Tibial nerve (tissue), 4 donors: ENCODE data around the gene NANOS2. TPM values are rescaled to one million over a fixed set of nuclear protein-coding genes. Genes with fewer than 3 reads are reported as not detected.

Experiments used
- DNase-seq, 2 donors: peaks; one replicate each; pipeline ENCODE4 v3.0.0-alpha.2; 2019; ENCODE audit warnings: low spot score in 2 of 2
- H3K27ac ChIP-seq, 4 donors: fragments of 200-600 bp; sonication (generic) in 3 of 4; one replicate each; pipeline ENCODE4 v1.5.1; 2017 to 2019; ENCODE audit warnings: mild to moderate bottlenecking in 1 of 4
- H3K27me3 ChIP-seq, 2 donors: fragments of 200-600 bp; sonication (generic) in 1 of 2; one replicate each; pipeline versions ENCODE4 v1.5.1 to v1.6.0; 2017 to 2019
- H3K36me3 ChIP-seq, 3 donors: fragments of 200-600 bp; sonication (generic); one replicate each; pipeline ENCODE4 v1.5.1; 2018 to 2019
- H3K4me1 ChIP-seq, 4 donors: fragments of 200-600 bp; sonication (generic) in 3 of 4; one replicate each; pipeline ENCODE4 v1.5.1; 2017 to 2019
- H3K4me3 ChIP-seq, 4 donors: fragments of 200-600 bp; sonication (generic) in 3 of 4; one replicate each; pipeline ENCODE4 v1.5.1; 2017 to 2019; ENCODE audit warnings: mild to moderate bottlenecking in 1 of 4, moderate library complexity in 1 of 4
- H3K9me3 ChIP-seq, 4 donors: fragments of 200-600 bp; sonication (generic) in 3 of 4; one replicate each; pipeline ENCODE4 v1.5.1; 2017 to 2019
- CTCF ChIP-seq, 5 experiments: fragments of 200-600 bp in 3 of 5; fragments of 450-650 bp in 2 of 5; sonication (generic) in 3 of 5; IDR thresholded peaks; one replicate each; pipeline ENCODE4 v1.5.1; 2016 to 2019; ENCODE audit warnings: antibody characterized with exemption in 5 of 5, mild to moderate bottlenecking in 3 of 5, moderate library complexity in 2 of 5
- EP300 ChIP-seq, 2 donors: sonication (generic); formaldehyde crosslinking; IDR thresholded peaks; one replicate each; pipeline ENCODE4 v1.6.1; 2017; ENCODE audit warnings: antibody characterized with exemption in 2 of 2, mild to moderate bottlenecking in 1 of 2
- POLR2A ChIP-seq, 2 donors: fragments of 450-650 bp; IDR thresholded peaks; one replicate each; pipeline ENCODE4 v1.6.1; 2017; ENCODE audit warnings: antibody characterized with exemption in 2 of 2, mild to moderate bottlenecking in 2 of 2, moderate library complexity in 2 of 2
- WGBS, 2 donors: methylation state at CpG; one replicate each; pipeline ENCODE4 v1.1.5; 2018; 5-methylcytosine and 5-hydroxymethylcytosine counted together
- total RNA-seq, 4 donors: library from RNA; depleted of rRNA; stranded (reverse); fragments of >200 nt; gene quantifications; one replicate each; pipeline ENCODE4 v1.1.0, GENCODE V29; 2016

The NANOS2 gene
- total RNA-seq, 4 donors from 2014 or later = not detected

DNA sequence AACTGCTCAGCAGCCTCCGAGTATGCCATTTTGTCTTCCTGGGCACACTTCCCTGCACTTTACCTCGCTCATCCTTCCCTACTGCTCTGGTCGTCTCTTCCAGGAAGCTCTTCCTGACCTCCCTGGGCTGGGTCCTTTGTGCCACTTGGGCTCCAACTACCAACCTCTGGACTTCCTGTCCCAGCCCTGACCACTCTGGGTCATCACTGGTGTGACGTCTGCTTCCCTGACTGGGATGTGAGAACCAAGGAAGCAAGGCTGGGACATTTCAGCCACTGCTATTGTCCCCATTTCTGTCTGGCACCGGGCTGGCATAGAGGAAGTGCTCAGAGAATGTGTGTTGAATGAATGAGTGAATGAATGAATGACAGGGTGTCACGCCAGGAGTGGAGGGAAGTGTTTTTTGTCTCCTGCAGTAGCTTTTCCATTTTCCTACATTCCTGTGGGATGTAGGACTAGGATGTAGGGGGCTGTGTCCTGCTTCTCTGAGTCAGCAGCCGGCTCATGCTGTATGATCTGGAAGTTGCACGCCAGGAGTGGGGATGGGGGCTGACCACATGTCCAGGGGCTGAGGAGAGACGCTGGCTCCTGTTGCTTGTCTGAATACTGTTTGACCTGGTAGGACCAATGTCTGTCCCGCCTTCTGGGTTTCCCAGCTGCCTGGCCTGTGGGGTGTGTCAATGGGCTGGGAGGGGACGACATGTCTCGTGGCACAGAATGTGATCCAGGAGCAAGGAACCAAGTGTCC lies 44.4 kb upstream of the NANOS2 start:
- TF ChIP-seq POLR2A (IDR thresholded peaks at IDR 0.05) (no peak), EP300 (IDR thresholded peaks at IDR 0.05) (no peak), CTCF (IDR thresholded peaks at IDR 0.05) (no peak)
- H3K27me3 ChIP-seq = peaks cover 0 to 62% of the 10 kb centered on the region in 2 donors

GRCh38 chr19:45958320-45958719 lies 43.7 kb upstream of the NANOS2 start:
- no peak for DNase-seq
- 87 to 93% methylated on average over 6 of the region's 6 CpGs for WGBS, 2 donors
- Histone ChIP-seq H3K36me3 (no peaks in the 10 kb centered on the region), H3K27me3 (peaks cover 0 to 66% of the 10 kb centered on the region in 2 donors), H3K4me1 (peaks cover 0 to 5% (median 0%) of the 10 kb centered on the region in 4 donors), H3K4me3 (no peak overlapping the region), H3K27ac (no peak overlapping the region), H3K9me3 (peaks cover 0 to 6% (median 0%) of the 10 kb centered on the region in 4 donors)
- TF ChIP-seq EP300 (IDR thresholded peaks at IDR 0.05) = no peak
- TF ChIP-seq POLR2A (IDR thresholded peaks at IDR 0.05) = no peak
- TF ChIP-seq CTCF (IDR thresholded peaks at IDR 0.05) = no peak

More for the DNA sequence above, 44.4 kb upstream of the NANOS2 start:
- Histone ChIP-seq H3K36me3 (no peaks in the 10 kb centered on the region), H3K9me3 (no peaks in the 10 kb centered on the region), H3K4me1 (peaks cover 0 to 5% (median 0%) of the 10 kb centered on the region in 4 donors), H3K27ac (no peak overlapping the region), H3K4me3 (no peak overlapping the region)
- 63 to 67% methylated on average over 12 of the region's 12 CpGs for WGBS, 2 donors
- DNase-seq = no peak

DNA sequence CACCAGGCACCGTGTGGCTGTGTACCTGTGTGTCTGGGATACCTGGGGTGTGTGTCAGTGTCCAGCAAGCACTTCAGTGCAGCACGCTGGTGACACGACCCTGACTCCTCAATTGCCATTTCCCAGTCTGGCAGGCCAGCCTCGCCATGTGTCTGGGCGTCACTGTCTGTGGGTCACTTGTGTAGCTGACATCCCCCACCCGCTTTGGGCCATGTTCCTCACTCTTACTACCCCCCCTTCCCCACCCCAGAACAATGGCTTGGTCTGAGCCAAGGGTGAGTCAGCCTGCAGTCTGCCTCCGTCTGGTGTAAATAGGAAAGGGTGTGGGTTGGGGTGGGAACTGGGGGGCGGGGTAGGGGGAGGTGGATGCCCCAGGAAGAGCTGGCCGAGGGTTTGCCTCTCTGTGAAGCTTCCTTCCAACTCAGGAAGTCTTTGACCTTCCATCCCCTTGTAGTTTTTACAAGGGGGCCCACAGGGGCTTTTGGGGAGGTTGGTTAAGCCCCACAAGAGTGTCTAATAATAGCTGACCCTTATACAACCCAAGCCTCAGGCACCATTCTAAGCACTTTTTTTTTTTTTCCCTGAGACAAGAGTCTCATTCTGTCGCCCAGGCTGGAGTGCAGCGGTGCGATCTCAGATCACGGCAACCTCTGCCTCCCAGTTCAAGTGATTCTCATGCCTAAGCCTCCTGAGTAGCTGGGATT lies 41.5 kb upstream of the NANOS2 start:
- WGBS, 2 donors = 18 to 29% methylated on average over 13 of the region's 13 CpGs

DNA sequence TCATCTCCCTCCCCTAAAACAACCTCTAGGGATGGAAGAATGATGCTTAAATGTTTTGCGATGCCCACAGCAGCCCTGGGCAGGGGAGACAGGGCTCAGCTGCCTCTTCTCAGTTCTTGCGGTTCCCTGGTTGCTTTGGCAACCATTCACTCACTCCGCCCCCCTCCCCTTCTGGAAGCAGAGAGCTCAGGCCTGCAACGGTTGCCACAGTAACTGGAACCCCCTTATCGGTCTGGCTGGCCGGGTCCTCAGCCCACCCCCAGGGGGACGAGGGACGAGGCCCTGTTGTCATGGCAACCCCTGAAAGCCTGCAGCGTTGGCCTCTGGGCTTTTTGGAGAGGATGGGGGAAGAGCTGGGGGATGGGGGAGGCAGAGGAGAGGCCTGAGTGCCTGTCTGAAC lies 39.6 kb upstream of the NANOS2 start:
- Histone ChIP-seq H3K36me3 (no peaks in the 10 kb centered on the region), H3K4me1 (peaks cover 0 to 12% (median 0%) of the 10 kb centered on the region in 4 donors), H3K27ac (no peak overlapping the region), H3K4me3 (no peak overlapping the region), H3K9me3 (peaks cover 0 to 6% (median 0%) of the 10 kb centered on the region in 4 donors), H3K27me3 (peaks cover 0 to 85% of the 10 kb centered on the region in 2 donors)
- DNase-seq = no peak
- TF ChIP-seq EP300 (IDR thresholded peaks at IDR 0.05) (no peak), POLR2A (IDR thresholded peaks at IDR 0.05) (no peak), CTCF (IDR thresholded peaks at IDR 0.05) (no peak)
- WGBS, 2 donors = 23% methylated on average over 8 to 9 of the region's 9 CpGs

More for the DNA sequence above, 41.5 kb upstream of the NANOS2 start:
- Histone ChIP-seq H3K36me3 (no peaks in the 10 kb centered on the region), H3K9me3 (peaks cover 0 to 6% (median 0%) of the 10 kb centered on the region in 4 donors), H3K4me3 (no peak overlapping the region), H3K27ac (no peak overlapping the region), H3K27me3 (peaks cover 0 to 88% of the 10 kb centered on the region in 2 donors), H3K4me1 (peaks cover 0 to 12% (median 0%) of the 10 kb centered on the region in 4 donors)
- DNase-seq = peak in 1 of 2 donors; percentile 13
- TF ChIP-seq EP300 (IDR thresholded peaks at IDR 0.05) (peak in 1 of 2 donors; percentile 8), CTCF (IDR thresholded peaks at IDR 0.05) (no peak), POLR2A (IDR thresholded peaks at IDR 0.05) (no peak)

DNA sequence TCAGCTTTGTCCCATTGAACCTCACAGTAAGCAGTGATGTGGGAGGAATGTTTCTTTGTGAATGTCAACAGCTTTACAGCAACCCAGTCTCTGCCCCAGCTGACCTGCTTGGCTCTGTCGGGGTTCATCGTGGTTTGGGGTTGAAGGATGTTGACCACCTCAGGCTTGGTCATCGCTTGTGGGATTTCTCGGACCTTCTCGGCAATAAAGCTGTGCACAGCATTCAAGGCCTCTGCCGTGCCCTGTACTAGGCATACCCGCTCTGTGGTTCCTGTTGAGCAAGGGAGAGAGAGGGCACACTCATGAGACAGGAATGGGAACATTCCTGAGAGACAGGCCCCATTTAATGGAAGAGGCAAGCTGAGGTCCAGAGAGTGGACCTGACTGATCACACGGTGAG lies 39.1 kb upstream of the NANOS2 start:
- H3K4me3 ChIP-seq = no peak overlapping the region
- WGBS, 2 donors = 90 to 97% methylated on average over 8 of the region's 8 CpGs
- H3K27ac ChIP-seq = no peak overlapping the region
- no peak for TF ChIP-seq POLR2A (IDR thresholded peaks at IDR 0.05)
- TF ChIP-seq CTCF (IDR thresholded peaks at IDR 0.05) = no peak
- TF ChIP-seq EP300 (IDR thresholded peaks at IDR 0.05) = no peak
- DNase-seq = no peak
- peaks cover 0 to 6% (median 0%) of the 10 kb centered on the region in 4 donors for H3K9me3 ChIP-seq
- H3K27me3 ChIP-seq = peaks cover 0 to 80% of the 10 kb centered on the region in 2 donors
- H3K36me3 ChIP-seq = no peaks in the 10 kb centered on the region
- H3K4me1 ChIP-seq = peaks cover 0 to 12% (median 0%) of the 10 kb centered on the region in 4 donors
